ENCODE data around the gene JARID2.

DNA sequence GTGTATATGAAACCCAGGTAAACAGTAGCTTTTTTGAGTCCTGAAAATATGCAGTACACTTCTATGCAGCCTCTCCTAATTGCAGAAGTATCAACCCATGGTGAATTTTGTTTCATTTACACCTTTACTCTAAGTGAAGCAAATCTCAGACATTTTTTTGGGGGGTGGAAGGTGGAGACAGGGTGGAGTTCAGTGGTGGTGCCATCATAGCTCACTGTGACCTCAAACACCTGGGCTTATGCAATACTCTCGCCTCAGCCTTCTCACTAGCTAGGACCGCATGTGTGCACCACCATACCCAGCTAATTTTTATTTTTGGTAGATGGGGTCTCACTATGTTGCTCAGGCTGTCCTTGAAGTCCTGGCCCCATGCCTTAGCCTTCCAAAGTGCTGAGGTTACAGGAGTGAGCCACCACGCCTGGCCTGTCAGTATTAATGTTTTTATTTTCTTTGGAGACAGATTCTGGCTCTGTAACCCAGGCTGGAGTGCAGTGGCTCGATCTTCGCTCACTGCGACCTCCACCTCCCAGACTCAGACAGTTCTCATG, 80.3 kb downstream of the JARID2 start:
- TF ChIP-seq, protein P1, sequence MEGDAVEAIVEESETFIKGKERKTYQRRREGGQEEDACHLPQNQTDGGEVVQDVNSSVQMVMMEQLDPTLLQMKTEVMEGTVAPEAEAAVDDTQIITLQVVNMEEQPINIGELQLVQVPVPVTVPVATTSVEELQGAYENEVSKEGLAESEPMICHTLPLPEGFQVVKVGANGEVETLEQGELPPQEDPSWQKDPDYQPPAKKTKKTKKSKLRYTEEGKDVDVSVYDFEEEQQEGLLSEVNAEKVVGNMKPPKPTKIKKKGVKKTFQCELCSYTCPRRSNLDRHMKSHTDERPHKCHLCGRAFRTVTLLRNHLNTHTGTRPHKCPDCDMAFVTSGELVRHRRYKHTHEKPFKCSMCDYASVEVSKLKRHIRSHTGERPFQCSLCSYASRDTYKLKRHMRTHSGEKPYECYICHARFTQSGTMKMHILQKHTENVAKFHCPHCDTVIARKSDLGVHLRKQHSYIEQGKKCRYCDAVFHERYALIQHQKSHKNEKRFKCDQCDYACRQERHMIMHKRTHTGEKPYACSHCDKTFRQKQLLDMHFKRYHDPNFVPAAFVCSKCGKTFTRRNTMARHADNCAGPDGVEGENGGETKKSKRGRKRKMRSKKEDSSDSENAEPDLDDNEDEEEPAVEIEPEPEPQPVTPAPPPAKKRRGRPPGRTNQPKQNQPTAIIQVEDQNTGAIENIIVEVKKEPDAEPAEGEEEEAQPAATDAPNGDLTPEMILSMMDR (conservative IDR thresholded peaks at IDR 0.05; ENCODE audit: low read depth, low read length): no peak
- TF ChIP-seq, protein P2, sequence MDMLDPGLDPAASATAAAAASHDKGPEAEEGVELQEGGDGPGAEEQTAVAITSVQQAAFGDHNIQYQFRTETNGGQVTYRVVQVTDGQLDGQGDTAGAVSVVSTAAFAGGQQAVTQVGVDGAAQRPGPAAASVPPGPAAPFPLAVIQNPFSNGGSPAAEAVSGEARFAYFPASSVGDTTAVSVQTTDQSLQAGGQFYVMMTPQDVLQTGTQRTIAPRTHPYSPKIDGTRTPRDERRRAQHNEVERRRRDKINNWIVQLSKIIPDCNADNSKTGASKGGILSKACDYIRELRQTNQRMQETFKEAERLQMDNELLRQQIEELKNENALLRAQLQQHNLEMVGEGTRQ (IDR thresholded peaks at IDR 0.05; ENCODE audit: low read depth, low read length): no peak
- TF ChIP-seq POLR2A (IDR thresholded peaks at IDR 0.05; ENCODE audit: low read depth, low read length) (no peak), ELK1 (IDR thresholded peaks at IDR 0.05; ENCODE audit: borderline replicate concordance, low read depth, low read length) (no peak), SMC3 (IDR thresholded peaks at IDR 0.05; ENCODE audit: low read depth, low read length) (no peak), NFE2L2 (IDR thresholded peaks at IDR 0.05; ENCODE audit: low read depth, low read length) (no peak)
